ENCODE measurements around the gene MMP7.

DNA sequence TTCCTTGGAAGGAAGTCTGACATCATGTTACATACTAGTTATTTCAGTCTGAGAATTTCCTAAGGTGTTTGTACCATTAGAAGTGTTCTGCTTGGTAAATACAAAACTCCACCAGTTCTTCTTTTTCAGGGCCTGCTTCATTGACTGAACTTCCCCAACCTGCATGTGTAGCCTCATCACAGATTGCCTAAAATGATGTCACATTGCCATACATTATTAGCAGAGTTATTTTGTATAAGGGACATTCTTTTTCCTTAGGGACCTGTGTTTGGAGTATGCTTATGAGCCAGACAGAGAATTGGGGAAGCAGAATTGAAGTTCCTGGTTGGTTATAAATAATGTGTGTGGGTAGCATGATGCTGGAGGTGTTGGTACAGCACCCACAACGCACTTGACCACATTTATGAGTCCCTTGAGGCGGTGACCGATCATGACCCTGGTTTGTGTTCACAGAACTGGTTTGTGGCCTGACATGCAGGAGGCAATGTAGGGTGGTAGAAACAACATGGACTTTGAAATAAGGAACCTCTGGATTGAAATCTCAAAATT, 16.4 kb upstream of the MMP7 start:
- TF ChIP-seq POLR2A (IDR thresholded peaks at IDR 0.05), result no peak
- TF ChIP-seq, protein P1, sequence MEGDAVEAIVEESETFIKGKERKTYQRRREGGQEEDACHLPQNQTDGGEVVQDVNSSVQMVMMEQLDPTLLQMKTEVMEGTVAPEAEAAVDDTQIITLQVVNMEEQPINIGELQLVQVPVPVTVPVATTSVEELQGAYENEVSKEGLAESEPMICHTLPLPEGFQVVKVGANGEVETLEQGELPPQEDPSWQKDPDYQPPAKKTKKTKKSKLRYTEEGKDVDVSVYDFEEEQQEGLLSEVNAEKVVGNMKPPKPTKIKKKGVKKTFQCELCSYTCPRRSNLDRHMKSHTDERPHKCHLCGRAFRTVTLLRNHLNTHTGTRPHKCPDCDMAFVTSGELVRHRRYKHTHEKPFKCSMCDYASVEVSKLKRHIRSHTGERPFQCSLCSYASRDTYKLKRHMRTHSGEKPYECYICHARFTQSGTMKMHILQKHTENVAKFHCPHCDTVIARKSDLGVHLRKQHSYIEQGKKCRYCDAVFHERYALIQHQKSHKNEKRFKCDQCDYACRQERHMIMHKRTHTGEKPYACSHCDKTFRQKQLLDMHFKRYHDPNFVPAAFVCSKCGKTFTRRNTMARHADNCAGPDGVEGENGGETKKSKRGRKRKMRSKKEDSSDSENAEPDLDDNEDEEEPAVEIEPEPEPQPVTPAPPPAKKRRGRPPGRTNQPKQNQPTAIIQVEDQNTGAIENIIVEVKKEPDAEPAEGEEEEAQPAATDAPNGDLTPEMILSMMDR (IDR thresholded peaks at IDR 0.05), result no peak

Data from adrenal gland (tissue), 5 donors.